Kidney (tissue), 14 donors: ENCODE results near the gene IMMP2L. TPM values are rescaled to one million over a fixed set of nuclear protein-coding genes. Genes with fewer than 3 reads are reported as not detected.

Experiments used
- DNase-seq, 5 donors: peaks; one replicate each; pipeline ENCODE4 v3.0.0-alpha.2; 2013 to 2020
- FAIRE-seq: peaks from 2 replicates; lab custom pipeline; 2012; peaks lifted over from hg19 to GRCh38; lab: Jason Lieb, UNC
- H3K27ac ChIP-seq, 2 donors: one replicate each; pipeline ENCODE4 v1.7.0; 2013; ENCODE audit warnings: low read depth in 2 of 2, low read length in 2 of 2, inconsistent platforms in 1 of 2
- H3K27me3 ChIP-seq: one replicate; pipeline ENCODE4 v1.7.1; 2013; ENCODE audit warnings: low read length, inconsistent platforms; ENCODE audit not compliant: control insufficient read depth, insufficient read depth
- H3K36me3 ChIP-seq, 3 donors: one replicate each; pipeline versions ENCODE4 v1.7.0 to v1.7.1; 2013; ENCODE audit warnings: low read length in 3 of 3, control low read depth in 1 of 3, inconsistent platforms in 1 of 3; ENCODE audit not compliant: insufficient read depth in 3 of 3, control insufficient read depth in 2 of 3
- H3K4me1 ChIP-seq, 3 donors: one replicate each; pipeline versions ENCODE4 v1.7.0 to v1.7.1; 2013; ENCODE audit warnings: low read length in 3 of 3, inconsistent platforms in 1 of 3, low read depth in 1 of 3; ENCODE audit not compliant: control insufficient read depth in 2 of 3, insufficient read depth in 2 of 3
- H3K4me3 ChIP-seq, 3 donors: one replicate each; pipeline versions ENCODE4 v1.7.0 to v1.8.1; 2013; ENCODE audit warnings: low read length in 3 of 3, control low read depth in 1 of 3, inconsistent platforms in 1 of 3
- H3K9ac ChIP-seq, 3 donors: one replicate each; pipeline versions ENCODE4 v1.7.0 to v1.7.1; 2013; ENCODE audit warnings: low read length in 3 of 3, control low read depth in 1 of 3, inconsistent platforms in 1 of 3
- H3K9me3 ChIP-seq, 3 donors: one replicate each; pipeline versions ENCODE4 v1.7.0 to v1.7.1; 2013; ENCODE audit warnings: low read length in 3 of 3, control low read depth in 1 of 3, inconsistent platforms in 1 of 3; ENCODE audit not compliant: control insufficient read depth in 2 of 3, insufficient read depth in 1 of 3
- CTCF ChIP-seq: IDR thresholded peaks from 3 replicates; pipeline ENCODE4 v1.5.1; 2012; ENCODE audit warnings: mild to moderate bottlenecking, moderate library complexity, borderline replicate concordance; ENCODE audit not compliant: insufficient read depth; ENCODE audit errors: extremely low read depth
- intact Hi-C: fragments of 100-400 bp; cut with DNase I; formaldehyde crosslinking; loops from one replicate; pipeline ENCODE4 v1.11.1; 2022
- polyA plus RNA-seq: library from polyadenylated mRNA; stranded (reverse); fragments of 350-450 nt; fragmentation: Illumina TruSeq; extraction: RNeasy Lipid Tissue Mini Kit (QIAGEN cat#74804); gene quantifications from one replicate; pipeline ENCODE4 v1.2.3, GENCODE V29; 2014; ENCODE audit warnings: low read depth, low replicate concordance; ENCODE audit not compliant: insufficient read depth
- total RNA-seq: library from RNA; stranded (reverse); fragmentation: NEBNext Ultra II Directional; extraction: Animal tissue kit (Norgen Biotek cat#: 25700); gene quantifications from one replicate; pipeline ENCODE4 v1.2.1, GENCODE V29; 2021
- donor health status: control.
- donor health status: control.
- donor health status: control.
- donor health status: control.
- donor health status: control.
- donor health status: DM: yes; HTN: yes; CAD: no.
- donor health status: Normal renal cell carcinoma (clear cell type).

IMMP2L gene
- total and polyA plus RNA-seq, 2 donors from 2014 or later = 46.4 to 52.1 TPM

DNA sequence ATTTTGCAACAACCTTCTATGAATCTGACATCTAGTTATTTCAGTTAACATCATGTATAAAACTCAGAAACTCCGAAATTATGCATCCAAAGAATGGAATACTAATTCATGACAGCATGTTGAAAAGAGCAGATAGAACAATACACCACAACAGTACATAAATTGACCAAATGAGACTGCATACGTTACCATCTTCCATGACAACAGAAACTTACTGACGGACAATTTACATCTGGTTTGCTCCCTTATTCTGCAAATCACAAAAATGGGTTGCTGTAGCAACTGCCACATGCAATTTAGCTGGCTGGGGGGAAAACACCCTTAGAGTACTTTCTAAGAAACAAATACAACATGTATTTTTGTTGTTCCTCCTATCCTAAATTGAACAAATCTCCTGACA, 457.0 kb downstream of the IMMP2L start:
- Histone ChIP-seq H3K27ac (no peak overlapping the region), H3K4me1 (no peaks in the 10 kb centered on the region), H3K9ac (no peak overlapping the region), H3K4me3 (no peak overlapping the region), H3K9me3 (no peaks in the 10 kb centered on the region), H3K27me3 (no peaks in the 10 kb centered on the region), H3K36me3 (no peaks in the 10 kb centered on the region)
- FAIRE-seq (no peak), DNase-seq (no peak)
- intact Hi-C loops = no loop called here
- TF ChIP-seq CTCF = no peak

- Histone ChIP-seq H3K27me3 (no peaks in the 10 kb centered on the region), H3K9me3 (no peaks in the 10 kb centered on the region), H3K4me1 (no peaks in the 10 kb centered on the region), H3K36me3 (no peaks in the 10 kb centered on the region), H3K27ac (no peak overlapping the region), H3K4me3 (no peak overlapping the region), H3K9ac (no peak overlapping the region)
- intact Hi-C loops = no loop called here
- no peak for DNase-seq
- no peak for TF ChIP-seq CTCF
- no peak for FAIRE-seq
These were observed 457.6 kb downstream of the IMMP2L start for GRCh38 chr7:111104710-111105109.

- no peaks in the 10 kb centered on the region for H3K27me3 ChIP-seq
- no peaks in the 10 kb centered on the region for H3K4me1 ChIP-seq
- DNase-seq (no peak), FAIRE-seq (no peak)
- no peak overlapping the region for H3K27ac ChIP-seq
- no peak overlapping the region for H3K9ac ChIP-seq
- no peak for TF ChIP-seq CTCF
- intact Hi-C loops = no loop called here
- H3K36me3 ChIP-seq = no peaks in the 10 kb centered on the region
- H3K9me3 ChIP-seq = no peaks in the 10 kb centered on the region
- H3K4me3 ChIP-seq = no peak overlapping the region
These were observed 458.5 kb downstream of the IMMP2L start for GRCh38 chr7:111103678-111104274.

DNA sequence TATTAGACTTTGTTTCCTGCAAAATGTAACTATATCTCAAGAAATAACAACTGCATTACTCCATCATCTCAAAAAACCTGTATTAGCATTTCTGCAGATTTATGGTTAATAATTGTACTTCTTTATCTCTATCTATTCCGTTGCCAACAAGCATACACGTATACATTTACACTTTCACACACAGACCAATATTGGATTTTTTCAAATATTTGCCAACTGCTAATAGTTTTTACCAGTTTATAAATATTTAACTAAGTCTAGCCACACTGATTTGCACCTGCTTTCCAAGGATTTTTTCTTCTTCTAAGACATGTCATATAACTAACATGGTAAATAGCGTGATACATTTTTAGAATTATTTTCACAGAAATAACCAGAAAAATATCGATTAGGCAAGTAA, 459.2 kb downstream of the IMMP2L start:
- no peak for FAIRE-seq
- Histone ChIP-seq H3K36me3 (no peaks in the 10 kb centered on the region), H3K9me3 (no peaks in the 10 kb centered on the region), H3K27me3 (no peaks in the 10 kb centered on the region), H3K4me1 (no peaks in the 10 kb centered on the region), H3K4me3 (no peak overlapping the region), H3K9ac (no peak overlapping the region), H3K27ac (no peak overlapping the region)
- DNase-seq = no peak
- intact Hi-C loops = no loop called here
- TF ChIP-seq CTCF = no peak
